CD4-positive, alpha-beta T cell (primary cell): ENCODE data around the gene DNAJC15. TPM values are rescaled to one million over a fixed set of nuclear protein-coding genes. Genes with fewer than 3 reads are reported as not detected.

Source experiments
- ATAC-seq: fragments of 200-7000 bp; cut with Tn5 transposase; one replicate; pipeline ENCODE4 v1.10.0; 2022; ENCODE audit warnings: mild to moderate bottlenecking; ENCODE audit not compliant: poor library complexity
- CTCF ChIA-PET: fragments of 350-600 bp; sonication (Branson Sonifier 250); formaldehyde crosslinking; loops from one replicate; lab custom pipeline; 2021; ENCODE audit warnings: antibody characterized with exemption, inconsistent platforms; lab: Charles Lee
- POLR2A ChIA-PET: fragments of 350-600 bp; sonication (Branson Sonifier 250); formaldehyde crosslinking; loops from one replicate; lab custom pipeline; 2021; ENCODE audit warnings: antibody characterized with exemption, inconsistent platforms; lab: Charles Lee
- DNase-seq, 14 experiments: peaks; one replicate each; pipeline ENCODE4 v3.0.0-alpha.2; 2013 to 2020; ENCODE audit warnings: mixed read lengths in 2 of 14
- H3K27ac ChIP-seq, 2 donors: one replicate each; pipeline versions ENCODE4 v1.5.1 to v1.7.0; 2013; ENCODE audit warnings: low read length in 2 of 2, low read depth in 1 of 2, mild to moderate bottlenecking in 1 of 2
- H3K27me3 ChIP-seq, 2 experiments: 1 replicate in 1 of 2; 2 replicates in 1 of 2; pipeline versions ENCODE4 v1.6.1 to v1.7.0; 2013; ENCODE audit warnings: low read length in 2 of 2, control low read depth in 1 of 2, mild to moderate bottlenecking in 1 of 2, moderate library complexity in 1 of 2; ENCODE audit not compliant: insufficient read depth in 2 of 2, control insufficient read depth in 1 of 2
- H3K36me3 ChIP-seq: one replicate; pipeline ENCODE4 v1.6.1; 2013; ENCODE audit warnings: low read length, control low read depth; ENCODE audit not compliant: insufficient read depth
- H3K4me1 ChIP-seq: one replicate; pipeline ENCODE4 v1.6.1; 2013; ENCODE audit warnings: low read length, control low read depth; ENCODE audit not compliant: insufficient read depth
- H3K4me3 ChIP-seq: one replicate; pipeline ENCODE4 v1.5.1; 2013; ENCODE audit warnings: mild to moderate bottlenecking, low read length, moderate library complexity
- H3K9me3 ChIP-seq, 2 experiments: 1 replicate in 1 of 2; 2 replicates in 1 of 2; pipeline versions ENCODE4 v1.6.1 to v1.7.0; 2013; ENCODE audit warnings: low read length in 2 of 2, mild to moderate bottlenecking in 2 of 2, control low read depth in 1 of 2, moderate library complexity in 1 of 2; ENCODE audit not compliant: control insufficient read depth in 1 of 2, insufficient read depth in 1 of 2
- H3K27ac Mint-ChIP-seq: one replicate; pipeline ENCODE4 v1.8.0; 2020; ENCODE audit warnings: mixed read lengths
- H3K27me3 Mint-ChIP-seq: one replicate; pipeline ENCODE4 v1.8.0; 2021; ENCODE audit warnings: mixed read lengths
- H3K36me3 Mint-ChIP-seq: one replicate; pipeline ENCODE4 v1.8.0; 2021; ENCODE audit warnings: low read depth, mixed read lengths
- H3K4me1 Mint-ChIP-seq: one replicate; pipeline ENCODE4 v1.8.0; 2021; ENCODE audit warnings: low read depth, mixed read lengths
- H3K4me3 Mint-ChIP-seq: one replicate; pipeline ENCODE4 v1.8.0; 2020; ENCODE audit warnings: mild to moderate bottlenecking, mixed read lengths
- H3K9me3 Mint-ChIP-seq: one replicate; pipeline ENCODE4 v1.8.0; 2020; ENCODE audit warnings: mixed read lengths
- CTCF ChIP-seq: fragments of 200-600 bp; IDR thresholded peaks from one replicate; pipeline ENCODE4 v1.8.0; 2022; ENCODE audit warnings: antibody characterized with exemption, mild to moderate bottlenecking
- intact Hi-C, 2 experiments: fragments of 100-400 bp; cut with DNase I in 1 of 2; cut with micrococcal nuclease in 1 of 2; formaldehyde crosslinking; loops; one replicate each; pipeline versions ENCODE4 v1.15.1 to v1.9.0; 2023 to 2025; cut with DNase I, micrococcal nuclease
- total RNA-seq, 174 experiments: library from RNA in 2 of 174; stranded (reverse) in 2 of 174; gene quantifications; one replicate each; pipeline ENCODE4 v1.2.3 and lab custom pipeline; 2021 to 2026

DNAJC15 gene
- total RNA-seq, 2 experiments from 2014 or later = 6.8 to 7.6 TPM

GRCh38 chr13:43129511-43130110 is 106.2 kb downstream of the DNAJC15 start:
- H3K4me3 ChIP-seq = no peak overlapping the region
- no peaks in the 10 kb centered on the region for H3K9me3 ChIP-seq
- Mint-ChIP-seq H3K27me3 (peaks cover 14% of the 10 kb centered on the region), H3K27ac (no peak overlapping the region), H3K4me1 (peaks cover 13% of the 10 kb centered on the region), H3K4me3 (no peak overlapping the region), H3K36me3 (no peaks in the 10 kb centered on the region), H3K9me3 (no peaks in the 10 kb centered on the region)
- no peak overlapping the region for H3K27ac ChIP-seq
- H3K27me3 ChIP-seq = no peaks in the 10 kb centered on the region
- intact Hi-C loops = no loop called here
- ATAC-seq (no peak), DNase-seq (no peak)
- H3K36me3 ChIP-seq = no peaks in the 10 kb centered on the region
- TF ChIP-seq CTCF = no peak
- peaks cover 5% of the 10 kb centered on the region for H3K4me1 ChIP-seq
- ChIA-PET CTCF (no interaction called here), POLR2A (no interaction called here)

DNA sequence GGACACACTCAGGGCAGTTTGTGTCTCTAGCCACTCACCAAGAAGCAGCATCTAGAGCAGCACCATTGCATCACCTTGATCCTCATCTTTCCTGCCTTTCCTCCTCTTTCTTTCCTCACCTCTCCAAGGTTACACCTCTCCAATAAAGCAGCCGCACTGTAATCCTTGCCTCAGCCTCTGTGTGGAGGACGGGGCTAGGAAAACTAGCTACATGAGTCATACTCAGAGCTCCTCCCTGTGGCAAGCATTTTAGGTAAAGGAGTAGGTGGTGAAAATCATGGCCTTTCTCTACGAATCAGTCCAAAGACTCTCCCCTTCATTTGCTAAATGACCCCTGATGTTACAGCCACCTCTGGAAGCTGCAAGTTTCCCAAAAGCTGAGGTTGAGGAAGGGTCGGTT is 108.9 kb downstream of the DNAJC15 start:
- ChIA-PET POLR2A (no interaction called here), CTCF (interaction anchor here (1.0 kb wide), 2 partner anchors 85 to 163 kb away, joined by 4 to 5 read pairs; no protein-coding TSS in a partner anchor)
- Mint-ChIP-seq H3K4me1 (peaks cover 13% of the 10 kb centered on the region), H3K36me3 (no peaks in the 10 kb centered on the region), H3K27ac (no peak overlapping the region), H3K4me3 (no peak overlapping the region), H3K27me3 (peaks cover 23% of the 10 kb centered on the region), H3K9me3 (no peaks in the 10 kb centered on the region)
- no peak for ATAC-seq
- peak; percentile 18 for TF ChIP-seq CTCF
- Histone ChIP-seq H3K9me3 (no peaks in the 10 kb centered on the region), H3K36me3 (no peaks in the 10 kb centered on the region), H3K4me1 (peaks cover 5% of the 10 kb centered on the region), H3K27me3 (no peaks in the 10 kb centered on the region), H3K27ac (no peak overlapping the region), H3K4me3 (no peak overlapping the region)
- peak in 2 of 14 experiments; percentile 19 to 24 for DNase-seq
- intact Hi-C loops = loop anchor here in 1 of 2 experiments (2.0 kb wide), 1 partner anchor 163 kb away; no protein-coding TSS in a partner anchor

- Mint-ChIP-seq H3K4me3 (no peak overlapping the region), H3K27me3 (peaks cover 23% of the 10 kb centered on the region), H3K9me3 (no peaks in the 10 kb centered on the region), H3K4me1 (peaks cover 6% of the 10 kb centered on the region), H3K36me3 (no peaks in the 10 kb centered on the region), H3K27ac (no peak overlapping the region)
- Histone ChIP-seq H3K27me3 (peaks cover 0 to 3% of the 10 kb centered on the region in 2 experiments), H3K4me1 (peaks cover 3% of the 10 kb centered on the region), H3K4me3 (no peak overlapping the region), H3K36me3 (no peaks in the 10 kb centered on the region), H3K27ac (no peak overlapping the region), H3K9me3 (no peaks in the 10 kb centered on the region)
- ATAC-seq (no peak), DNase-seq (no peak)
- POLR2A ChIA-PET = interaction anchor here (0.9 kb wide), 1 partner anchor 140 kb away, joined by 5 read pairs; no protein-coding TSS in a partner anchor
- CTCF ChIA-PET = interaction anchor here (1.0 kb wide), 2 partner anchors 85 to 164 kb away, joined by 4 to 5 read pairs; no protein-coding TSS in a partner anchor
- intact Hi-C loops = loop anchor here in 1 of 2 experiments (2.0 kb wide), 1 partner anchor 164 kb away; no protein-coding TSS in a partner anchor
- no peak for TF ChIP-seq CTCF
These were observed 109.5 kb downstream of the DNAJC15 start for GRCh38 chr13:43132911-43133310.
